ENCODE results near the gene ADARB1. TPM values are rescaled to one million over a fixed set of nuclear protein-coding genes. Genes with fewer than 3 reads are reported as not detected.
"Not testable (repeated sequence)": the region's sequence is repeated elsewhere in the genome, so short reads cannot be mapped to it uniquely, and the experiment has no call there.

The ADARB1 gene, protein sequence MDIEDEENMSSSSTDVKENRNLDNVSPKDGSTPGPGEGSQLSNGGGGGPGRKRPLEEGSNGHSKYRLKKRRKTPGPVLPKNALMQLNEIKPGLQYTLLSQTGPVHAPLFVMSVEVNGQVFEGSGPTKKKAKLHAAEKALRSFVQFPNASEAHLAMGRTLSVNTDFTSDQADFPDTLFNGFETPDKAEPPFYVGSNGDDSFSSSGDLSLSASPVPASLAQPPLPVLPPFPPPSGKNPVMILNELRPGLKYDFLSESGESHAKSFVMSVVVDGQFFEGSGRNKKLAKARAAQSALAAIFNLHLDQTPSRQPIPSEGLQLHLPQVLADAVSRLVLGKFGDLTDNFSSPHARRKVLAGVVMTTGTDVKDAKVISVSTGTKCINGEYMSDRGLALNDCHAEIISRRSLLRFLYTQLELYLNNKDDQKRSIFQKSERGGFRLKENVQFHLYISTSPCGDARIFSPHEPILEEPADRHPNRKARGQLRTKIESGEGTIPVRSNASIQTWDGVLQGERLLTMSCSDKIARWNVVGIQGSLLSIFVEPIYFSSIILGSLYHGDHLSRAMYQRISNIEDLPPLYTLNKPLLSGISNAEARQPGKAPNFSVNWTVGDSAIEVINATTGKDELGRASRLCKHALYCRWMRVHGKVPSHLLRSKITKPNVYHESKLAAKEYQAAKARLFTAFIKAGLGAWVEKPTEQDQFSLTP
- 100 to 1,000 TPM; 107 to 231 (median 201) TPM for total RNA-seq

DNA sequence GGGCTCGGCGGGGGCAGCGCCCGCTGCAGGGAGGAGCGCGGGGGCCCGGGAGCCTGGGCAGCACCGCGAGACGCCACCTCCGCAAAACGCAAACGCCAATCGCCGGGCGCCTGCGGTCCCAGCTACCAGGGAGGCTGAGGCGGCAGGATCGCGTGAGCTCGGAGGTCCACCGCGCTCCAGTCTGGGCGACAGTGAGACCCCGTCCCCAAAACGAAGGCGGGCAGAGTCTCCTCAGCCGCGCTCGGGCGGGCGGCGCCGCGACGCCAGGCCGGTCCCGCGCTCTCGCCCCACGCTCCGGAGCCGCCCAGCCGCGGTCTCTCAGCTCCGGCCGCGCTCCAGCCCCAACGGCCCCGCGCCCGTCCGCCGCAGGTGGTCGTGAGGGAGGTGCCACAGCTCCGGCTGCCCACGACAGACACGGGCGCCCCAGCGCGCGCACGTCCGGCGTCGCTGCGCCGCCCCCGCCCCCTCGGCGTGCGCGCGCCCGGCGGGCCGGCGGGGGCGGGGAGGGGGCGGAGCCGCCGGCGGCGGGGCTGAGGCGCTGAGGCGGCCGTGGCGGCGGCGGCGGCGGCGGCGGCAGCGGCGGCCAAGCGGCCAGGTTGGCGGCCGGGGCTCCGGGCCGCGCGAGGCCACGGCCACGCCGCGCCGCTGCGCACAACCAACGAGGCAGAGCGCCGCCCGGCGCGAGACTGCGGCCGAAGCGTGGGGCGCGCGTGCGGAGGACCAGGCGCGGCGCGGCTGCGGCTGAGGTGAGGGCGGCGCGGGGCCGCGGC is at the start of gene ADARB1:
TSS of gene ADARB1 (plus strand) at position 533 of the 770 bp plus-strand sequence. CDS start 97,077 bp downstream, outside the sequence.
- 0% methylated on average over 5 of the region's 132 CpGs for WGBS
- Histone ChIP-seq H3K9me3 (no peaks in the 10 kb centered on the region), H3K27ac (replicated peaks in 1 of 4) (peak within 1 kb of the TSS; percentile 92 to 99 (median 95)), H3K4me3 (peak within 1 kb of the TSS; percentile 74 to 96 (median 94)), H3K36me3 (no peaks in the 10 kb centered on the region), H3K4me1 (peaks cover 18 to 50% (median 40%) of the 10 kb centered on the region in 4 donors), H3K27me3 (no peaks in the 10 kb centered on the region)
- intact Hi-C loops (cut with DNase I), result no loop called here
- TF ChIP-seq POLR2AphosphoS5 (IDR thresholded peaks at IDR 0.05) (peak; percentile 48 to 83), EP300 (IDR thresholded peaks at IDR 0.05) (no peak)
- no peak for DNase-seq (ENCODE audit: extremely low spot score)

DNA sequence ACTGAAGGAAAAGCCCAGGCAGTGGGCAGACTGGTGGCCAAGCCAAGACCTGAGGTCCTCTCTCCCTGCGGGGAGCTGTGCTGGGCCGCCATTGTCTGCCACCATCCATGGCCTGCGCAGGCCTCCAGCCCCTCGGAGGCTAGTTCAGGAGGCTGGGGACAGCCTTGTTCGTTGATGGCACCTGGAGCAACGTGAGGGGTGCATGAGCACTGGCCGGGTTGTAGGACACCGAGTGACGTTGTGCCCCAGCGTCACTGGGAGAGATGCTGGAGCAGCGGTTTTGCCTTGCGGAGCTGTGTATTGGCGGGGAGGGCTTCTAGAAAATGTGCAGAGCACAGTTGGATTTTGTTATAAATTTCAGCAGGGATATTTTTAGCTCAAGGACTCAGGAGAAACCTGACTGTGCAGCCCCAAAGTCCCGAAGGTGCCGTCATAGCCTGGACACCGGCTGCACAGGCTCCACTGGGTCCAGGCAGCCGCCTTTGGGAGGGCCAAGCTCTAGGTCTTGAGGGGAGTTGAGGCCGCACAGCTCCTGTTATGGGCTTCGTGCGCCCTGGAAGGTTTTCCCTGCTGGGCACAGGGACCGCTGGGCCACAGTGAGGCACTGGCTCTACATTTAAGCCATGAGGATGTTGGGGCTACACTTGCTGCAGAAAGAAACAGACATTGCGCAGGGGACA is 48.2 kb upstream of the ADARB1 start:
- Histone ChIP-seq H3K36me3 (no peaks in the 10 kb centered on the region), H3K4me3 (no peak overlapping the region), H3K9me3 (peaks cover 0 to 10% (median 0%) of the 10 kb centered on the region in 4 donors), H3K4me1 (peaks cover 16 to 30% (median 25%) of the 10 kb centered on the region in 4 donors), H3K27me3 (no peaks in the 10 kb centered on the region), H3K27ac (replicated peaks in 1 of 4) (no peak overlapping the region)
- TF ChIP-seq EP300 (IDR thresholded peaks at IDR 0.05) (no peak), POLR2AphosphoS5 (IDR thresholded peaks at IDR 0.05) (no peak), POLR2A (IDR thresholded peaks at IDR 0.05; ENCODE audit: low read depth) (no peak)
- TF ChIP-seq, protein P1, sequence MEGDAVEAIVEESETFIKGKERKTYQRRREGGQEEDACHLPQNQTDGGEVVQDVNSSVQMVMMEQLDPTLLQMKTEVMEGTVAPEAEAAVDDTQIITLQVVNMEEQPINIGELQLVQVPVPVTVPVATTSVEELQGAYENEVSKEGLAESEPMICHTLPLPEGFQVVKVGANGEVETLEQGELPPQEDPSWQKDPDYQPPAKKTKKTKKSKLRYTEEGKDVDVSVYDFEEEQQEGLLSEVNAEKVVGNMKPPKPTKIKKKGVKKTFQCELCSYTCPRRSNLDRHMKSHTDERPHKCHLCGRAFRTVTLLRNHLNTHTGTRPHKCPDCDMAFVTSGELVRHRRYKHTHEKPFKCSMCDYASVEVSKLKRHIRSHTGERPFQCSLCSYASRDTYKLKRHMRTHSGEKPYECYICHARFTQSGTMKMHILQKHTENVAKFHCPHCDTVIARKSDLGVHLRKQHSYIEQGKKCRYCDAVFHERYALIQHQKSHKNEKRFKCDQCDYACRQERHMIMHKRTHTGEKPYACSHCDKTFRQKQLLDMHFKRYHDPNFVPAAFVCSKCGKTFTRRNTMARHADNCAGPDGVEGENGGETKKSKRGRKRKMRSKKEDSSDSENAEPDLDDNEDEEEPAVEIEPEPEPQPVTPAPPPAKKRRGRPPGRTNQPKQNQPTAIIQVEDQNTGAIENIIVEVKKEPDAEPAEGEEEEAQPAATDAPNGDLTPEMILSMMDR (IDR thresholded peaks at IDR 0.05), result no peak
- 93% methylated on average over 16 of the region's 22 CpGs for WGBS
- intact Hi-C loops (cut with DNase I), result no loop called here
- no peak for DNase-seq (ENCODE audit: extremely low spot score)

DNA sequence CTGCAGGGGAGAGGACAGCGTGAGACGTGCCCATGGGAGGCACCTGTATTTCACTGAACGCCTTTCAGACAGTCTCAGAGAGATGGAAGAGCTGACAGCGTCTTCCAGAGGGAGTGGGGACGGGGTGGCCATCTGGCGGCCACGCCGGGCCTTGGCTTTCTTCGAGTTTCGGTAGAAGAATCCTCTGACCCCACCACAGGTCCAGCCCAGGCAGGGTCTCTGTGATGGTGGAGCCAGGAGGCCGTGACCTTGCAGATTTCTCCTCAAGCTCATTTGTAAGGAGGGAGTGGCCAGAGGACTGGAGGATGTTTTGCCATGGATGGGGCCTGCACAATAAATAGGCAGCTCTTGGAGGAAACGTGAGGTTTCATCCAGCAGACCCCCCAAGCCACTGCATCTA is 47.6 kb upstream of the ADARB1 start:
- intact Hi-C loops (cut with DNase I), result no loop called here
- no peak for DNase-seq (ENCODE audit: extremely low spot score)

DNA sequence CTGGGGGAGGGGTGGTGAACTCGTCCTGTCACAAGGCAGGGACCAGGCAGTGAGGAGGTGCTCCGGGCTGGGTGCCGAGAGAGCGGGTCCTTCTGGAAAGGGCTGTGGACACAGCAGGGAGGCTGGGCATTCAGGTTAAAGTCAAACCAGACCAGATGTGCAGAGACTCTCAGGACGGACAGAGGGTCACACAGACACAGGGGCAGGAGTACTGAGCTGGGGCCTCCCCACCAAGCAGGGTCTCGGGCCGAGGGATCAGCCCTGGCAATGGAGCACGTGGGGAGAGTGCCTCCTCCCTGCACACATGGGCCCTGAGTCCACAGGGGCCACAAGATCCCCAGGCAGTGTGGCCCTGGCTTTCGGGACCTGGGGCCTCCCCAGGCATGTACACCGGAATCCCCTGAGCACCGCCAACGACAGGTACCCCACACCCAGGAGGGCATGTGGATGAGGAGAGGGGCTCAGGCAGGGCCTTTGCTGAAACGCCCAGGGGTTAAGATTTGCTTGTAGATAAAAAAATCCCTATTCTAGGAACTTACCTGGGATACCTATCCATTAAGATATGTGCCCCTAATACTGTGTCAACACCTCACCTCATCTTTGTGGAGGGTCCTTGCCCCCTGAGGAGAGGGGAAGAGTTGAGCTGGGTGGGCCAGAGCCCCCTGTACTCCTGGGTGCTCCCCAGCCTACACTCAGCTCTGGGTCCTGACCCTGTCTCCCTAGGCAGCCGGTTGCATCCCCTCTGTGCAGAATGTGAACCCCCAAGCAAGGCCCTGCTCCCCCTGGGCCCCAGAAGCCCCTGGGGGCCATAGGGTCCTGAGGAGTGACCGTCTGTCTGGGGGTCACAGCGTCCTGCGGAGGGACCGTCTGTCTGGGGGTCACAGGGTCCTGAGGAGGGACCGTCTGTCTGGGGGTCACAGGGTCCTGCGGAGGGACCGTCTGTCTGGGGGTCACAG is 46.9 kb upstream of the ADARB1 start:
- Histone ChIP-seq H3K4me3 (no peak overlapping the region), H3K4me1 (peaks cover 29 to 44% (median 38%) of the 10 kb centered on the region in 4 donors), H3K27me3 (no peaks in the 10 kb centered on the region), H3K27ac (replicated peaks in 1 of 4) (no peak overlapping the region), H3K36me3 (no peaks in the 10 kb centered on the region), H3K9me3 (peaks cover 0 to 10% (median 0%) of the 10 kb centered on the region in 4 donors)
- no peak for TF ChIP-seq POLR2AphosphoS5 (IDR thresholded peaks at IDR 0.05)
- no peak for TF ChIP-seq POLR2A (IDR thresholded peaks at IDR 0.05; ENCODE audit: low read depth)
- TF ChIP-seq EP300 (IDR thresholded peaks at IDR 0.05), result no peak
- TF ChIP-seq, protein P1 (IDR thresholded peaks at IDR 0.05), result no peak
- DNase-seq (ENCODE audit: extremely low spot score), result no peak
- intact Hi-C loops (cut with DNase I), result no loop called here
- WGBS, result 88% methylated on average over 16 of the region's 21 CpGs

More for the DNA sequence above, 47.6 kb upstream of the ADARB1 start:
- 98% methylated on average over 9 of the region's 12 CpGs for WGBS
- Histone ChIP-seq H3K4me3 (no peak overlapping the region), H3K9me3 (peaks cover 0 to 10% (median 0%) of the 10 kb centered on the region in 4 donors), H3K4me1 (peaks cover 22 to 37% (median 31%) of the 10 kb centered on the region in 4 donors), H3K27ac (replicated peaks in 1 of 4) (no peak overlapping the region), H3K27me3 (no peaks in the 10 kb centered on the region), H3K36me3 (no peaks in the 10 kb centered on the region)
- TF ChIP-seq POLR2A (IDR thresholded peaks at IDR 0.05; ENCODE audit: low read depth) (no peak), EP300 (IDR thresholded peaks at IDR 0.05) (no peak), POLR2AphosphoS5 (IDR thresholded peaks at IDR 0.05) (no peak)
- TF ChIP-seq, protein P1 (IDR thresholded peaks at IDR 0.05), result no peak

DNA sequence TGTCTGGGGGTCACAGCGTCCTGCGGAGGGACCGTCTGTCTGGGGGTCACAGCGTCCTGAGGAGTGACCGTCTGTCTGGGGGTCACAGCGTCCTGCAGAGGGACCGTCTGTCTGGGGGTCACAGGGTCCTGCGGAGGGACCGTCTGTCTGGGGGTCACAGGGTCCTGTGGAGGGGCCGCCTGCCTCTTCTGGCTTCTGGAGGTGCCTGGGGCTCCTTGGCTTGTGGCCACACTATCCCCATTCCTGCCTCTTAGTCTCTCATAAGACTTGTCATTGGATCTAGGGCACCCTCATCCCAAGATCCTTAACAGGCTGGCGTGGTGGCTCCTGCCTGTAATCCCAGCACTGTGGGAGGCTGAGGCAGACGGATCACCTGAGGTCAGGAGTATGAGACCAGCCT is 45.7 kb upstream of the ADARB1 start:
- H3K9me3 ChIP-seq; DNase-seq (ENCODE audit: extremely low spot score); H3K27me3 ChIP-seq; H3K36me3 ChIP-seq; intact Hi-C loops (cut with DNase I); H3K4me3 ChIP-seq: not testable (repeated sequence)
- Histone ChIP-seq H3K27ac (replicated peaks in 1 of 4) (peak overlapping the region in 1 of 4 donors; percentile 88), H3K4me1 (peaks cover 40 to 55% (median 49%) of the 10 kb centered on the region in 4 donors)
- WGBS, result 95% methylated on average over 4 of the region's 12 CpGs
